Measurements from ENCODE around the gene MVB12B. TPM values are rescaled to one million over a fixed set of nuclear protein-coding genes. Genes with fewer than 3 reads are reported as not detected.

Gene MVB12B
- total RNA-seq, 1 donor = 9.4 TPM

- Histone ChIP-seq H3K27me3 (ENCODE audit: insufficient read depth, low read length) (no peaks in the 10 kb centered on the region), H3K9me3 (ENCODE audit: low read depth, low read length) (no peaks in the 10 kb centered on the region), H3K4me3 (ENCODE audit: low read length) (no peak overlapping the region), H3K4me1 (ENCODE audit: insufficient read depth, low read length) (no peaks in the 10 kb centered on the region)
Observed at GRCh38 chr9:126317513-126317912, 9.1 kb upstream of the MVB12B start.

GRCh38 chr9:126318858-126319257, 7.8 kb upstream of the MVB12B start:
- H3K4me1 ChIP-seq (ENCODE audit: insufficient read depth, low read length) = no peaks in the 10 kb centered on the region
- H3K27me3 ChIP-seq (ENCODE audit: insufficient read depth, low read length) = no peaks in the 10 kb centered on the region
- no peak overlapping the region for H3K4me3 ChIP-seq (ENCODE audit: low read length)
- H3K9me3 ChIP-seq (ENCODE audit: low read depth, low read length) = peaks cover 4% of the 10 kb centered on the region

GRCh38 chr9:126319671-126320070, 7.0 kb upstream of the MVB12B start:
- no peaks in the 10 kb centered on the region for H3K27me3 ChIP-seq (ENCODE audit: insufficient read depth, low read length)
- H3K9me3 ChIP-seq (ENCODE audit: low read depth, low read length) = peaks cover 12% of the 10 kb centered on the region
- no peaks in the 10 kb centered on the region for H3K4me1 ChIP-seq (ENCODE audit: insufficient read depth, low read length)
- no peak overlapping the region for H3K4me3 ChIP-seq (ENCODE audit: low read length)

- no peaks in the 10 kb centered on the region for H3K27me3 ChIP-seq (ENCODE audit: insufficient read depth, low read length)
- H3K4me3 ChIP-seq (ENCODE audit: low read length) = no peak overlapping the region
- peaks cover 15% of the 10 kb centered on the region for H3K9me3 ChIP-seq (ENCODE audit: low read depth, low read length)
- no peaks in the 10 kb centered on the region for H3K4me1 ChIP-seq (ENCODE audit: insufficient read depth, low read length)
Observed at GRCh38 chr9:126320158-126320922, 6.3 kb upstream of the MVB12B start.

- H3K4me1 ChIP-seq (ENCODE audit: insufficient read depth, low read length) = peaks cover 7% of the 10 kb centered on the region
- H3K4me3 ChIP-seq (ENCODE audit: low read length) = no peak overlapping the region
- no peaks in the 10 kb centered on the region for H3K27me3 ChIP-seq (ENCODE audit: insufficient read depth, low read length)
- H3K9me3 ChIP-seq (ENCODE audit: low read depth, low read length) = peaks cover 15% of the 10 kb centered on the region
Observed at GRCh38 chr9:126321742-126322141, 4.9 kb upstream of the MVB12B start.

- Histone ChIP-seq H3K9me3 (ENCODE audit: low read depth, low read length) (peaks cover 15% of the 10 kb centered on the region), H3K4me1 (ENCODE audit: insufficient read depth, low read length) (peaks cover 42% of the 10 kb centered on the region), H3K27me3 (ENCODE audit: insufficient read depth, low read length) (no peaks in the 10 kb centered on the region), H3K4me3 (ENCODE audit: low read length) (no peak overlapping the region)
Observed at GRCh38 chr9:126325821-126326220, 808 bp upstream of the MVB12B start.

- H3K4me1 ChIP-seq (ENCODE audit: insufficient read depth, low read length) = peaks cover 49% of the 10 kb centered on the region
- peaks cover 15% of the 10 kb centered on the region for H3K9me3 ChIP-seq (ENCODE audit: low read depth, low read length)
- no peaks in the 10 kb centered on the region for H3K27me3 ChIP-seq (ENCODE audit: insufficient read depth, low read length)
- peak overlapping the region; percentile 37 for H3K4me3 ChIP-seq (ENCODE audit: low read length)
Observed at GRCh38 chr9:126327006-126327713, 531 bp downstream of the MVB12B start.

- Histone ChIP-seq H3K9me3 (ENCODE audit: low read depth, low read length) (peaks cover 15% of the 10 kb centered on the region), H3K4me1 (ENCODE audit: insufficient read depth, low read length) (peaks cover 49% of the 10 kb centered on the region), H3K27me3 (ENCODE audit: insufficient read depth, low read length) (no peaks in the 10 kb centered on the region), H3K4me3 (ENCODE audit: low read length) (peak overlapping the region; percentile 37)
Observed at GRCh38 chr9:126327714-126328185, 1.1 kb downstream of the MVB12B start.

- Histone ChIP-seq H3K27me3 (ENCODE audit: insufficient read depth, low read length) (no peaks in the 10 kb centered on the region), H3K9me3 (ENCODE audit: low read depth, low read length) (peaks cover 15% of the 10 kb centered on the region), H3K4me3 (ENCODE audit: low read length) (no peak overlapping the region), H3K4me1 (ENCODE audit: insufficient read depth, low read length) (peaks cover 49% of the 10 kb centered on the region)
Observed at GRCh38 chr9:126328407-126328806, 1.8 kb downstream of the MVB12B start.

GRCh38 chr9:126329476-126330275, 3.0 kb downstream of the MVB12B start:
- H3K9me3 ChIP-seq (ENCODE audit: low read depth, low read length) = peaks cover 3% of the 10 kb centered on the region
- H3K27me3 ChIP-seq (ENCODE audit: insufficient read depth, low read length) = no peaks in the 10 kb centered on the region
- no peak overlapping the region for H3K4me3 ChIP-seq (ENCODE audit: low read length)
- H3K4me1 ChIP-seq (ENCODE audit: insufficient read depth, low read length) = peaks cover 49% of the 10 kb centered on the region

- Histone ChIP-seq H3K9me3 (ENCODE audit: low read depth, low read length) (no peaks in the 10 kb centered on the region), H3K4me3 (ENCODE audit: low read length) (no peak overlapping the region), H3K4me1 (ENCODE audit: insufficient read depth, low read length) (peaks cover 49% of the 10 kb centered on the region), H3K27me3 (ENCODE audit: insufficient read depth, low read length) (no peaks in the 10 kb centered on the region)
Observed at GRCh38 chr9:126330536-126330935, 3.9 kb downstream of the MVB12B start.

GRCh38 chr9:126331964-126332748, 5.5 kb downstream of the MVB12B start:
- Histone ChIP-seq H3K4me1 (ENCODE audit: insufficient read depth, low read length) (peaks cover 51% of the 10 kb centered on the region), H3K9me3 (ENCODE audit: low read depth, low read length) (no peaks in the 10 kb centered on the region), H3K4me3 (ENCODE audit: low read length) (no peak overlapping the region), H3K27me3 (ENCODE audit: insufficient read depth, low read length) (no peaks in the 10 kb centered on the region)

GRCh38 chr9:126334721-126335621, 8.3 kb downstream of the MVB12B start:
- Histone ChIP-seq H3K27me3 (ENCODE audit: insufficient read depth, low read length) (no peaks in the 10 kb centered on the region), H3K9me3 (ENCODE audit: low read depth, low read length) (no peaks in the 10 kb centered on the region), H3K4me1 (ENCODE audit: insufficient read depth, low read length) (peaks cover 46% of the 10 kb centered on the region), H3K4me3 (ENCODE audit: low read length) (no peak overlapping the region)
